Lower lobe of right lung (tissue), 2 donors: Measurements from ENCODE around the gene KRT3. TPM values are rescaled to one million over a fixed set of nuclear protein-coding genes. Genes with fewer than 3 reads are reported as not detected.

ENCODE experiments used
- ATAC-seq, 2 donors: fragments of 200-7000 bp; cut with Tn5 transposase; one replicate each; pipeline ENCODE4 v1.9.1; 2020 to 2022; ENCODE audit warnings: mild to moderate bottlenecking in 2 of 2, moderate library complexity in 2 of 2
- DNase-seq: peaks from one replicate; pipeline ENCODE4 v3.0.0-alpha.2; 2020
- H3K27ac ChIP-seq: fragments of 200-600 bp; one replicate; pipeline ENCODE4 v1.8.0; 2022
- H3K27me3 ChIP-seq: fragments of 200-600 bp; one replicate; pipeline ENCODE4 v1.8.0; 2022; ENCODE audit warnings: low read depth
- H3K36me3 ChIP-seq: fragments of 200-600 bp; one replicate; pipeline ENCODE4 v1.8.0; 2022; ENCODE audit warnings: mild to moderate bottlenecking
- H3K4me1 ChIP-seq: fragments of 200-600 bp; one replicate; pipeline ENCODE4 v1.8.0; 2022
- H3K4me3 ChIP-seq: fragments of 200-600 bp; one replicate; pipeline ENCODE4 v1.8.0; 2022; ENCODE audit warnings: mild to moderate bottlenecking
- H3K9me3 ChIP-seq: fragments of 200-600 bp; one replicate; pipeline ENCODE4 v1.8.0; 2022
- intact Hi-C: fragments of 100-400 bp; cut with DNase I; formaldehyde crosslinking; loops from one replicate; pipeline ENCODE4 v1.11.0; 2022
- total RNA-seq: library from RNA; stranded (reverse); fragmentation: NEBNext Ultra II Directional; extraction: Animal tissue kit (Norgen Biotek cat#: 25700); gene quantifications from one replicate; pipeline ENCODE4 v1.2.1, GENCODE V29; 2021
- TF ChIP-seq, protein P1 (sequence below): fragments of 200-600 bp; IDR thresholded peaks from one replicate; pipeline ENCODE4 v1.8.0; 2022; ENCODE audit warnings: antibody characterized with exemption, mild to moderate bottlenecking
- donor health status: DM: no; HTN: yes; CAD: no; lungs with severe emphysema.

The KRT3 gene
- total RNA-seq, 1 donor from 2014 or later = not detected

DNA sequence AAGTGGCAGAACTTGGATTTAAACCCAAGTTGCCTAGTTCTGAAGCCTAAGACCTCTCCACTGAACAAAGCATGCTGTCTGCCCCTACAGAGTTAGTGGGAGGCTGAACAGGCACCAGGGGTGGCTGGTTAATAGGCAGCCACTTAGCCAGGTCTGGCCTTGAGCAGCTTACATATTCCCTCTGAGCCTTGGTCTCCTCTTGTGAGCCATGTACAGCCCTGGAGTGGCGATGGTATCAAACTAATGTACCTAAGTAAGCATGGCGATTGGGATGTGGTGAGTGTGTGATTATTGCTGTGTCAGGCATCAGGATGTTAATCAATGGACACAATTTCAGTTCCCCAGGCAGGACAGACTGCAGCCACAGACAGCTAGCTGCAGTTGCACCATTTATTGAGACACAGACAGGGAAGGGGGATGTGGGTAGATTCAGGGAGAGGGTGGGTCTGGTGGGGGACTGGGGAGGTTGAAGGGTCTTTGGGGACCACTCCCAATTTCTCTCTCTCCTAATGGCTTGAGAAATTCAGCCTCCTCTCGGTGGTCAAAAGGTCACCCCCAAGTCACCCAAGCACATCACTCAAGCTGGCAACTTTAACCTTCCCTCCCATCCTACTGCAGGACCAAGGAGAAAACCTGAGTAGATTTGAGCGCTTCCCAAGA lies 25.3 kb upstream of the KRT3 start:
- H3K4me3 ChIP-seq = no peak overlapping the region
- intact Hi-C loops = no loop called here
- TF ChIP-seq, protein P1, sequence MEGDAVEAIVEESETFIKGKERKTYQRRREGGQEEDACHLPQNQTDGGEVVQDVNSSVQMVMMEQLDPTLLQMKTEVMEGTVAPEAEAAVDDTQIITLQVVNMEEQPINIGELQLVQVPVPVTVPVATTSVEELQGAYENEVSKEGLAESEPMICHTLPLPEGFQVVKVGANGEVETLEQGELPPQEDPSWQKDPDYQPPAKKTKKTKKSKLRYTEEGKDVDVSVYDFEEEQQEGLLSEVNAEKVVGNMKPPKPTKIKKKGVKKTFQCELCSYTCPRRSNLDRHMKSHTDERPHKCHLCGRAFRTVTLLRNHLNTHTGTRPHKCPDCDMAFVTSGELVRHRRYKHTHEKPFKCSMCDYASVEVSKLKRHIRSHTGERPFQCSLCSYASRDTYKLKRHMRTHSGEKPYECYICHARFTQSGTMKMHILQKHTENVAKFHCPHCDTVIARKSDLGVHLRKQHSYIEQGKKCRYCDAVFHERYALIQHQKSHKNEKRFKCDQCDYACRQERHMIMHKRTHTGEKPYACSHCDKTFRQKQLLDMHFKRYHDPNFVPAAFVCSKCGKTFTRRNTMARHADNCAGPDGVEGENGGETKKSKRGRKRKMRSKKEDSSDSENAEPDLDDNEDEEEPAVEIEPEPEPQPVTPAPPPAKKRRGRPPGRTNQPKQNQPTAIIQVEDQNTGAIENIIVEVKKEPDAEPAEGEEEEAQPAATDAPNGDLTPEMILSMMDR = no peak
- ATAC-seq = no peak
- H3K9me3 ChIP-seq = no peaks in the 10 kb centered on the region
- no peak for DNase-seq
- H3K36me3 ChIP-seq = no peaks in the 10 kb centered on the region
- peaks cover 7% of the 10 kb centered on the region for H3K4me1 ChIP-seq
- H3K27ac ChIP-seq = no peak overlapping the region
- peaks cover 51% of the 10 kb centered on the region for H3K27me3 ChIP-seq

DNA sequence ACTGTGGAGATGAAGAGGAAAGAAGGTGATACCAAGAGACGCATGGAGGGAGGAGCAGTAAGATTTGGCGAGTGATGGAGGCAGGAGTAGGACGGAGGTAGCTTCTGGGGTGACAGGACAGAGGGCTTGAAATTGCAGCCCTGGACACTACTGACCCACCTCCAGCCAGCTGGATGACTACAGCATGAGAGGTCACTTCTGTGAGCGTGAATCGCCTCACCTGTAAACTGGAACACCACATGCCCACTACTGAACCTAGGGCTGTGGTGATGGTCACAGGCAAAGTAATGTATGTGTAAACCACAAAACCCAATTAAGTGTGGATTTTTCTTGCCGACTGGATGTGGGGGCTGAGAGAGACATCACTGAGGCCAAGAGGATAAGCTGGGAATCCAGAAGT lies 24.6 kb upstream of the KRT3 start:
- Histone ChIP-seq H3K4me1 (peaks cover 7% of the 10 kb centered on the region), H3K36me3 (no peaks in the 10 kb centered on the region), H3K27ac (no peak overlapping the region), H3K27me3 (peaks cover 54% of the 10 kb centered on the region), H3K9me3 (no peaks in the 10 kb centered on the region), H3K4me3 (no peak overlapping the region)
- TF ChIP-seq, protein P1 = no peak
- intact Hi-C loops = no loop called here
- no peak for DNase-seq
- ATAC-seq = no peak

DNA sequence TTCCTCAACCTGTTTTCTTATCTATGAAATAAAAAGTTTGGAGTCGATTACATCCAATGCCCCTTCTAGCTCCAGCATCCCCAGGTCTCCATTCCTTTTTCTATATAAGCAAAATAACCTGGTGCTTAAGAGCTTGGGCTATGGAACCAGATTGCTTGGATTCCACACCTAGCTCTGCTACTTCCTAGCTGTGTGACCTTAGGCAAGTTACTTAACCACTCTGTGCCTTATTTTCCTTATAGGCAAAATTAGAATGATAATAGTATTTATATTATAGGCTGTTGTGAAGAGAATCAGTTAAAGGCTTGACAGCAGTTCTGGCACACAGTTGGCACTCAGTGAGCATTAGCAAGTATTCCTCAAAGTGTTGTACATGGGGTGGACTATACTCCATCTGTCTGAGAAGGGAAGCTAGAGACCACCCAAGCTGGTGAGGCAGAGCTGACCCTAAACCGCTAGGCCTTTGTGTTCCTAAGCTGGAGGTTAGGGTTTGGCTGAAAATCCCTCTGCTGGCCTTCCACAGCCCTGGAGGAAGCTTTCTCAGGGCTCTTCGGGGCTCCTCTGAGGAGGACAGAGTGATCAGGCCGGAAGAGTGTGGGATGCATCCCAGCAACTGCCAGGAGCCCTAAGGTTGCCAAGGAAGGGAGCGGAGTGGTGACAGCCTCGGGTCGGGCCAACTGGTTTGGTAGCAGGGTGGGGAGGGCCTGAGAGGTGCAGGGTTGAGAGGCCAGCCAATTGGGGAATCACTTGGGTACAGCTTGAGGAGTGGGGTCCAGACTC lies 24.0 kb upstream of the KRT3 start:
- TF ChIP-seq, protein P1 = no peak
- intact Hi-C loops = no loop called here
- H3K4me1 ChIP-seq = peaks cover 7% of the 10 kb centered on the region
- ATAC-seq (no peak), DNase-seq (no peak)
- H3K27ac ChIP-seq = no peak overlapping the region
- H3K9me3 ChIP-seq = no peaks in the 10 kb centered on the region
- H3K36me3 ChIP-seq = no peaks in the 10 kb centered on the region
- no peak overlapping the region for H3K4me3 ChIP-seq
- H3K27me3 ChIP-seq = peaks cover 54% of the 10 kb centered on the region

DNA sequence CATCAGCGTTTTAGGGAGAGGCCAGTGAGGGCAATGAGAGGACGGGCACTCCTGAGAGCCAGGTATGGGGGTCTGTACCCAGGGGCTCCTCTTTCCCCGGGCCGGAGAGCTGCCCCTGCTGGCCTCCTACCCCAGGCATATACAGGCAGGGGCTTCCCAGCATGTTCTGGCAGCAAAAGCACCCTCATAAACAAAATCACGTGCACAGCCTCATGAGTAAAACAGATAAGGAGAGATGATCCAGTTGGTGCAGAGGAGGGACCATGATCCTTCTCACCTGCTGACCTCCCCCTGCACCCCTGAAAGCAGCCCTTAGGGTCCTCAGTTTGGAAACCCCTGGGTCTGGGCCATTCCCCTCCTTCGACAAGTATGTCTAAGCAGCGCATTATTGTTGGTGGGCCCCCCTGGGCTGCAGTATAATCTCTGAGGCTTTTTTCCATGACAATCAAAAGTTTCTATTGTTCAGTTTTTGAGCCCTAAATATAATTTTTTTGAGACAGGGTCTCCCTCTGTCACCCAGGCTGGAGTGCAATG lies 23.0 kb upstream of the KRT3 start:
- intact Hi-C loops = no loop called here
- peaks cover 54% of the 10 kb centered on the region for H3K27me3 ChIP-seq
- DNase-seq (no peak), ATAC-seq (no peak)
- TF ChIP-seq, protein P1 = no peak
- H3K36me3 ChIP-seq = no peaks in the 10 kb centered on the region
- no peak overlapping the region for H3K27ac ChIP-seq
- no peak overlapping the region for H3K4me3 ChIP-seq
- peaks cover 11% of the 10 kb centered on the region for H3K4me1 ChIP-seq
- no peaks in the 10 kb centered on the region for H3K9me3 ChIP-seq

DNA sequence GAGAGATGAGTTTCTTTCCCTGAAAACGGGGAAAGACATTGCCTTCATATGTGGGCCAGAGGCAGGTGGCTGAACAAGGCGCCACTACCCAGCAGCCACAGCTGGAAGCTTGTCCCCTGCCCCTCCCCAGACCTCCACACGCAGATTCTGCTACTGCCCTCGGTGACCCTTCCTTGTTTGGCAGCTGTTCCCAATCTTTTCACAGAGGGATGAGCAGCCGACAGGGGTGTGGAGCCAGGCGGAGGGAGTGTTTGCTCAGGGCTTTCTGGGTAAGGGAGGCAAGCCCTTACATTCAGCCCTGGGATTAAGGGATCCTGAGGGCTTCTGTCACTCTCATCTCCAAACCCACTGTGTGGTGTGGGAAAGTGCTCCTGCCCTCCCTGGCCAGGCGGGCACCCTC lies 22.5 kb upstream of the KRT3 start:
- ATAC-seq = no peak
- Histone ChIP-seq H3K27me3 (peaks cover 54% of the 10 kb centered on the region), H3K27ac (no peak overlapping the region), H3K4me1 (peaks cover 15% of the 10 kb centered on the region), H3K9me3 (no peaks in the 10 kb centered on the region), H3K4me3 (no peak overlapping the region), H3K36me3 (no peaks in the 10 kb centered on the region)
- intact Hi-C loops = no loop called here
- TF ChIP-seq, protein P1 = no peak
- no peak for DNase-seq
